Glomerular endothelial cell (primary cell): ENCODE measurements around the gene PADI1. TPM values are rescaled to one million over a fixed set of nuclear protein-coding genes. Genes with fewer than 3 reads are reported as not detected.

ENCODE experiments used
- DNase-seq: peaks from one replicate; pipeline ENCODE4 v3.0.0-alpha.2; 2011; ENCODE audit warnings: low read depth, low spot score; ENCODE audit errors: extremely low read depth
- total RNA-seq: library from RNA; depleted of rRNA; stranded (reverse); fragments of >200 nt; gene quantifications from 2 replicates; pipeline ENCODE4 v1.2.3, GENCODE V29; 2015

The PADI1 gene
- total RNA-seq, 1 donor from 2014 or later = 0.18 TPM

DNA sequence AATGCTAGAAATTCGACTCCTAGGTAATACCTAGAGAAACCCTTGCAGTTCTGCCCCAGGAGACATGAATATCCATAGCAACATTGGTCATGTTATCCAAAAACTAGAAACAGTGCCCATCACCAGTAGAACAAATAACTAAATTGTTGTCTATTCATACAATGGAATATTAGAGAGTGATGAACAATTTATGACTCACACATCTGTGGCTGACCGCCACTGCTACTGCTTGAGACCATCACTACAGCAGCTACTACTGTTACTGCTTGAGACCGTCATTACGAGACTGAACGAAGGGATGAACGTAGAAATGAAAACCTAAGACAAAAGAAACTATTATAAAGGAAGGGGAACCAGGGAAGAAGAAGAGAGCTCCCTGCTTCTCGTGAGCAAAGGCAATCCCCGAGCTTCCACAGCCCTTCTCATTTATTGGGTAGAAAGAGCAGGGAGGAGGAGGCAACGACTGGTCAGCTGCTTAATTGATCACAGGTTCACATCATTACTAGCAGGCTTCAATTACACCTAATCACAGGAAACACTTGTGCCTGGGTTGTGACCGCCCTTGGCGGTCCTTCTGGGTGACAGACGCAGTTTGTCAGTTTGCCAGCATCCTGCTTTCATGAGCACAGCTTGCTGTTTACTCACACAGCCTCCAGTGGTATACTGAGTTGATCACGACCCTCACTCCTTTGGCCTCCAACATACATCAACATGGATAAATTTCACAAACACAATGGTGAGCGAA, 88.9 kb downstream of the PADI1 start:
- no peak for DNase-seq

DNA sequence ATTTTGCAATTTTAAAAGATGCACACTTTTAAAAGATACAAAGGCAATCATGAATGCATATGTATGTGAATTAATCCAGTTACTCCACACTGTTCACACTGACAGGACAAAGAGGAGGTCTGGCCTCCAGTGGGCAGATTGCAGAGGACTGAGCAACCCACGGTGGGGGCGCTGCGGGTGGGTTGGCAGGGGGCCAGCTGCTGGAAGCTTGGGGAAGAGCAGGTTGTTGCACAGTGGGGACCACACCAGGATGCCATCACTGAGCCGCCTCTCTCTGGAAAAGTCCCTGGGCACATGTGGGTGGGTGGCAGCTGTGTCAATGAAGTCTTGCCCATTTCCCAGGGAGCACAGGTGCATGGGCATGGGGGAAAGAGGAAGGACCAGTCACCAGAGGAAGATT, 90.4 kb downstream of the PADI1 start:
- DNase-seq = no peak

Other genes starting within 250 kb of the PADI1 start
- 133 and 188 TPM in 2 replicates for gene MFAP2, start 224.5 kb upstream of the PADI1 start, total RNA-seq
- 97.1 and 97.8 TPM in 2 replicates for gene ATP13A2, start 193.2 kb upstream of the PADI1 start, total RNA-seq
- 101 and 102 TPM in 2 replicates for gene SDHB, start 151.1 kb upstream of the PADI1 start, total RNA-seq
- gene PADI2, start 85.7 kb upstream of the PADI1 start, total RNA-seq = 0.18 and 1.3 TPM in 2 replicates
- not detected in 2 replicates for gene PADI3, start 44.0 kb downstream of the PADI1 start, total RNA-seq
- not detected in 2 replicates for gene PADI4, start 103.1 kb downstream of the PADI1 start, total RNA-seq
- gene PADI6, start 167.1 kb downstream of the PADI1 start, total RNA-seq = not detected in 2 replicates
- gene RCC2, start 234.5 kb downstream of the PADI1 start, total RNA-seq = 60.1 and 113 TPM in 2 replicates